GM10266 (cell line): ENCODE measurements around the gene DDX43.
"Not testable (repeated sequence)": the region's sequence is repeated elsewhere in the genome, so short reads cannot be mapped to it uniquely, and the experiment has no call there.

Source experiments
- DNase-seq: peaks from one replicate; pipeline ENCODE4 v3.0.0; 2012; ENCODE audit errors: extremely low spot score
- TF ChIP-seq, protein P1 (sequence below): IDR thresholded peaks from 2 replicates; pipeline ENCODE4 v1.5.1; 2012; ENCODE audit warnings: mild to moderate bottlenecking, low read depth; ENCODE audit not compliant: control insufficient read depth, insufficient read depth; ENCODE audit errors: missing control alignments

DDX43 gene

GRCh38 chr6:73388800-73389512 lies 5.7 kb upstream of the DDX43 start:
- DNase-seq: peak; percentile 65
- TF ChIP-seq, protein P1, sequence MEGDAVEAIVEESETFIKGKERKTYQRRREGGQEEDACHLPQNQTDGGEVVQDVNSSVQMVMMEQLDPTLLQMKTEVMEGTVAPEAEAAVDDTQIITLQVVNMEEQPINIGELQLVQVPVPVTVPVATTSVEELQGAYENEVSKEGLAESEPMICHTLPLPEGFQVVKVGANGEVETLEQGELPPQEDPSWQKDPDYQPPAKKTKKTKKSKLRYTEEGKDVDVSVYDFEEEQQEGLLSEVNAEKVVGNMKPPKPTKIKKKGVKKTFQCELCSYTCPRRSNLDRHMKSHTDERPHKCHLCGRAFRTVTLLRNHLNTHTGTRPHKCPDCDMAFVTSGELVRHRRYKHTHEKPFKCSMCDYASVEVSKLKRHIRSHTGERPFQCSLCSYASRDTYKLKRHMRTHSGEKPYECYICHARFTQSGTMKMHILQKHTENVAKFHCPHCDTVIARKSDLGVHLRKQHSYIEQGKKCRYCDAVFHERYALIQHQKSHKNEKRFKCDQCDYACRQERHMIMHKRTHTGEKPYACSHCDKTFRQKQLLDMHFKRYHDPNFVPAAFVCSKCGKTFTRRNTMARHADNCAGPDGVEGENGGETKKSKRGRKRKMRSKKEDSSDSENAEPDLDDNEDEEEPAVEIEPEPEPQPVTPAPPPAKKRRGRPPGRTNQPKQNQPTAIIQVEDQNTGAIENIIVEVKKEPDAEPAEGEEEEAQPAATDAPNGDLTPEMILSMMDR: peak; percentile 66

DNA sequence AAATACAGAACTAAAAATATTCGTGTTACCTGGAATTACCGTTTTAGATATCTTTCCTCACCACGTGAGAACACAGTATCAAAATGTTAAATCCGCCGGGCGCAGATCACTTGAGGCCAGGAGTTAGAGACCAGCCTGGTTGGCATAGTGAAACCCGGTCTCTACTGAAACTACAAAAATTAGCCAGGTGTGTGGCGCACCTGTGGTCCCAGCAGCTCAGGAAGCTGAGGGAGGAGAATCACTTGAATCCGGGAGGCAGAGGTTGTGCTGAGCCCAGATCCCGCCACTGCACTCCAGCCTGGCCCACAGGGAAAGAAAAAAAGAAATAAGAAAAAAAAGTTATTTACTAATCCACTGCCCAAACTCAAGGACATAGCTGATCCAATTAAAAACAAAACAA lies 4.8 kb upstream of the DDX43 start:
- TF ChIP-seq, protein P1: no peak
- DNase-seq: no peak

DNA sequence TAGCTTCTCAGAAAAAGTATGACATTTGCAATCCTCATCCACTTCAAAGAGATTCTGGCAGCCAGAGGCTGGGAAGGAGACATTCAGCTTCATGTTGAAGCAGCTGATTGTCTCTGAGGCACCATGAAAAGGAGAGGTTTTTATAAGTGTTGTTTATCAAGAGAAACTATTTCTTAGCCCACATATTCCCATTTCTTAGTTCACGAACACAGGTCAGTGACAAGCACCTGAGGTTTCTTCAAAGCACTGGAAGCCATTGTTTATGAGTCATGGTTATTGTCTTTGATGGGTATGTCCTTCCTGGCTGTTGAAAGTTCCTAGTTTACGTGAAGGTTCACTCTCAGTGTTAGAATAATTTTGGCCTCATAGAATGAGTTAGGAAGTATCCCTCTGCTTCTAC lies 3.0 kb upstream of the DDX43 start:
- TF ChIP-seq, protein P1: no peak

GRCh38 chr6:73392188-73392587 lies 2.4 kb upstream of the DDX43 start:
- not testable (repeated sequence) for DNase-seq

More for the DNA sequence above, 3.0 kb upstream of the DDX43 start:
- DNase-seq: no peak

DNA sequence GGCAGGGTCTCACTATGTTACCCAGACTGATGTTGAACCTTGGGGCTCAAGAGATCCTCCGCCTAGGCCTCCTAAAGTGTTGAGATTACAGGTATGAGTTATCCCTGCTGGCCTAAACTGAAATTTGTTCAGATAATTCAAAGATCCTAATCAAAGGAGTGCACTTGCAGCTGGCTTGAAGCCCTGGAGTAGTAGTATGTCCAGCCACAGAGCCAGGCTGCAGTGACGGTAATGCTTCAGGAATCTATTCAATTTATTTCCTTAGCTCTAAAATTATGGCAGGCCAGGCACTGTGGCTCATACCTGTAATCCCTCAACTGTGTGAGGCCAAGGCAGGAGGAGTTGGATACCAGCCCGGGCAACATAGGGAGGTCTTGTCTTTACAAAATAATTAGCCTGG lies 1.4 kb upstream of the DDX43 start:
- DNase-seq: no peak
- TF ChIP-seq, protein P1: no peak

- no peak for DNase-seq
- TF ChIP-seq, protein P1: no peak
These were observed 1.2 kb downstream of the DDX43 start for GRCh38 chr6:73395875-73396274.

GRCh38 chr6:73400656-73401055 lies 6.0 kb downstream of the DDX43 start:
- TF ChIP-seq, protein P1: no peak
- DNase-seq: no peak

DNA sequence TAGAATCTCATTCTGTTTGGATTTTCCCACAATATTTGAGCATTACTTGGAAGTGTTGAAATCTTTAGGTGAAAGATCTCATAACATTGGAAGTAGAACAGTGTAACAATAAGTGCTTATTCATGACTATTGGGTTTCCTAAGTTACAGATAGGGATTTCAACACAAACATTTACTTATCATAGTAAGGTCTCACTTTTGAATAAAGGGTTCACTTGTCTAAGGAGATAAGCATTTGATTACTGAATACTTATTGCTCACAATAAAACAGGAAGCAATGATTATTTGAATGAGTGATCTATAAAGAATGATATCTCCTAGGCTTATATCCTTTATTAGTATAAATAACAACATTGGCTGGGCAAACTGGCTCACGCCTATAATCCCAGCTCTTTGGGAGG lies 14.8 kb downstream of the DDX43 start:
- TF ChIP-seq, protein P1: no peak
- no peak for DNase-seq
